Spleen (tissue), 7 donors: Measurements from ENCODE around the gene TOGARAM1.

ENCODE experiments used
- CTCF ChIP-seq, 11 experiments: fragments of 200-600 bp in 7 of 11; fragments of 450-650 bp in 4 of 11; sonication (generic) in 4 of 11; IDR thresholded peaks in 8 of 11; conservative IDR thresholded peaks in 3 of 11; 1 replicate in 7 of 11; 2 replicates in 4 of 11; pipeline versions ENCODE4 v1.4.0 to v1.8.0; 2016 to 2021; ENCODE audit warnings: antibody characterized with exemption in 11 of 11, inconsistent platforms in 4 of 11, mild to moderate bottlenecking in 1 of 11
- POLR2A ChIP-seq, 3 donors: fragments of 450-650 bp; IDR thresholded peaks; one replicate each; pipeline ENCODE4 v1.5.1; 2017; ENCODE audit warnings: antibody characterized with exemption in 3 of 3, mild to moderate bottlenecking in 1 of 3
- donor health status: DM: no; HTN: no; CAD: no; lungs with moderate emphysema.
- donor health status: DM: no; HTN: no; CAD: no.
- donor health status: DM: no; HTN: no; CAD: no.

DNA sequence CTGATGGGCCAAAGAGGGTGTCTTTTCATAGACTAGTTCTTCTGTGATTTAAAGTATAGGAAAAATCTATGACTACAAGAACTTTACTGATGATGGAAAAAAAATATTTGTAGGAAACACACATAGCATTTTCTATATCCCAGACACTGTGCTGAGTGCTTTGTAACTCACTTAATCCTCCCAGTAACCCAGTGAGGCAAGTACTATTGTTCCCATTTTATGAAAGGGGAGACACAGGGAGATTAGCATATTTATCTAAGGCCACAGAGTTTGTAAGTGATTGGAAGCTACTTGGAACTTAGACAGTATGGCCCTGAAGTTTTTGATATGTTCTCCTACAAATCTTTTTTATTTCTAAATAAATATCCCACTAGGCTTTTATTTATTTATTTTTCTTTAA lies 141.8 kb downstream of the TOGARAM1 start:
- TF ChIP-seq POLR2A (IDR thresholded peaks at IDR 0.05) (no peak), CTCF (IDR thresholded peaks at IDR 0.05 in 8 of 11, conservative IDR thresholded peaks at IDR 0.05 in 3 of 11) (no peak)
